ENCODE measurements around the gene GNG2. TPM values are rescaled to one million over a fixed set of nuclear protein-coding genes. Genes with fewer than 3 reads are reported as not detected.
A peak's percentile ranks its signal among the peaks of the same experiment; 100 is the strongest.

GNG2 gene
- total RNA-seq, 5 donors from 2014 or later (not counting 1 experiment from before 2014, with no cell fraction given) = 82.2 to 197 (median 99.0) TPM

DNA sequence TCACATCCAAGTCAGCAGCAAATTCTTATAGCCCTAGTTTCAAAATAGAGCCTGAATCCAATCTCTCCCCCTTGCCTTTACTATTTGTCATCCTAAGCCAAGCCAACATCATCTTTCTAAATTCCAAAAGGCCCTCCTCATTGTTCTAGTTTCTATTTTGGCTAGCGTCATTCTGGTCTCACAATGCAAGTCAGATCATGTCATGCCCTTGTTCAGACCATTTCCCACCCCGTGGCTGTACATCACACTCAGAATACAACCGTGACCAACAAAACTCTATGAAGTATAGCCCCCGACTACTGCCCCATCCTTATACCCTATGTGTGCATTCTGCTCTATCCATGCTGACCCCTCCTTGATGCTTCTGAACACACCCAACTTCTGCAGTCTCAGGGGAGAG is 12.3 kb upstream of the GNG2 start:
- POLR2A ChIA-PET = interaction anchor here (0.7 to 3.9 kb wide), 6 partner anchors 13 to 403 kb away, joined by 5 to 152 read pairs (median 11); partner anchors contain the start of gene GNG2 (in 1 of the 2)
- Mint-ChIP-seq H3K36me3 (no peaks in the 10 kb centered on the region), H3K4me3 (peak overlapping the region in 2 of 3 donors; percentile 10 to 82), H3K4me1 (peaks cover 72 to 84% (median 75%) of the 10 kb centered on the region in 3 donors), H3K27me3 (no peaks in the 10 kb centered on the region), H3K9me3 (peaks cover 0 to 14% (median 8%) of the 10 kb centered on the region in 3 donors), H3K27ac (peak overlapping the region; percentile 85 to 88)
- WGBS (ENCODE audit: insufficient coverage) = 76% methylated on average over 2 of the region's 4 CpGs
- peaks cover 26 to 45% of the 10 kb centered on the region in 2 experiments for H3K4me1 ChIP-seq (ENCODE audit: control insufficient read depth in 1 of 2, extremely low read depth in 1 of 2, insufficient read depth in 2 of 2, low read length in 2 of 2)
- ATAC-seq (replicated peaks in 1 of 4) = no peak
- no peaks in the 10 kb centered on the region for H3K9me3 ChIP-seq
- CTCF ChIA-PET = interaction anchor here (0.6 to 2.7 kb wide), 10 partner anchors 9 to 196 kb away, joined by 3 to 44 read pairs (median 7); partner anchors contain the start of gene GNG2 (in 1 of the 2)
- peak in 1 of 35 experiments; percentile 42 for DNase-seq
- no peaks in the 10 kb centered on the region for H3K36me3 ChIP-seq (ENCODE audit: control insufficient read depth in 2 of 2, extremely low read depth in 1 of 2, insufficient read depth in 1 of 2, low read length in 1 of 2)
- H3K27ac ChIP-seq (ENCODE audit: low read length) = peak overlapping the region; percentile 100
- no peak overlapping the region for H3K4me3 ChIP-seq (ENCODE audit: control insufficient read depth in 1 of 2, extremely low read depth in 1 of 2, low read length in 1 of 2)
- no peaks in the 10 kb centered on the region for H3K27me3 ChIP-seq (replicated peaks in 1 of 2; ENCODE audit: control insufficient read depth in 2 of 2, extremely low read depth in 1 of 2, insufficient read depth in 2 of 2, low read length in 1 of 2)

DNA sequence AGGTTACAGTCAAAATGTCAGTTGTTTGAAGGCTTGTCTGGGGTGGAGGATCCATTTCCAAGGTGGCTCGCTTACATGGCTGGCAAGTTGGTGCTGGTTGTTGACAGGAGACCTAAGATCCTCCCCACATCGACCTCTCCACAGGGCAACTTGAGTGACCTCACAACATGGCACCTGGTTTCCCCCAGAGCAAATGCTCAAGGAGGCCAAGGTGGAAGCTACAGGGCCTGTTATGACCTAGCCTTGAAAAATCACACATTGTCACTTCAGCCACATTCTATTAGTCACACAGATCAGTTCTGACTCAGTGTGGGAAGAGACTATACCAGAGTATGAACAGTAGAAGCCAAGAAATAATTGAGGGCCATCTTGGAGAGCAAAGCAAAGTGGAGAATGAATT is 11.3 kb upstream of the GNG2 start:
- CTCF ChIA-PET = interaction anchor here in 1 of 2 donors (3.1 kb wide), 1 partner anchor 11 kb away, joined by 12 read pairs; the partner anchor contains the start of gene GNG2
- H3K36me3 ChIP-seq (ENCODE audit: control insufficient read depth in 2 of 2, extremely low read depth in 1 of 2, insufficient read depth in 1 of 2, low read length in 1 of 2) = no peaks in the 10 kb centered on the region
- no peak overlapping the region for H3K4me3 ChIP-seq (ENCODE audit: control insufficient read depth in 1 of 2, extremely low read depth in 1 of 2, low read length in 1 of 2)
- ATAC-seq (replicated peaks in 1 of 4) (no peak), DNase-seq (peak in 4 of 35 experiments; percentile 9 to 49 (median 15))
- peak overlapping the region; percentile 100 for H3K27ac ChIP-seq (ENCODE audit: low read length)
- no peak overlapping the region for H3K4me3 Mint-ChIP-seq
- POLR2A ChIA-PET = interaction anchor here (0.6 to 3.9 kb wide), 3 partner anchors 11 to 45 kb away, joined by 3 to 152 read pairs (median 14); partner anchors contain the start of gene GNG2 (in 1 of the 2)
- peaks cover 65 to 75% (median 71%) of the 10 kb centered on the region in 3 donors for H3K4me1 Mint-ChIP-seq
- H3K27me3 Mint-ChIP-seq = no peaks in the 10 kb centered on the region
- peaks cover 0 to 11% (median 8%) of the 10 kb centered on the region in 3 donors for H3K9me3 Mint-ChIP-seq
- no peaks in the 10 kb centered on the region for H3K9me3 ChIP-seq
- no peaks in the 10 kb centered on the region for H3K36me3 Mint-ChIP-seq
- WGBS (ENCODE audit: insufficient coverage) = 80% methylated on average over 1 of the region's 2 CpGs
- peak overlapping the region; percentile 55 to 77 for H3K27ac Mint-ChIP-seq
- H3K4me1 ChIP-seq (ENCODE audit: control insufficient read depth in 1 of 2, extremely low read depth in 1 of 2, insufficient read depth in 2 of 2, low read length in 2 of 2) = peaks cover 23 to 38% of the 10 kb centered on the region in 2 experiments
- H3K27me3 ChIP-seq (replicated peaks in 1 of 2; ENCODE audit: control insufficient read depth in 2 of 2, extremely low read depth in 1 of 2, insufficient read depth in 2 of 2, low read length in 1 of 2) = no peaks in the 10 kb centered on the region

DNA sequence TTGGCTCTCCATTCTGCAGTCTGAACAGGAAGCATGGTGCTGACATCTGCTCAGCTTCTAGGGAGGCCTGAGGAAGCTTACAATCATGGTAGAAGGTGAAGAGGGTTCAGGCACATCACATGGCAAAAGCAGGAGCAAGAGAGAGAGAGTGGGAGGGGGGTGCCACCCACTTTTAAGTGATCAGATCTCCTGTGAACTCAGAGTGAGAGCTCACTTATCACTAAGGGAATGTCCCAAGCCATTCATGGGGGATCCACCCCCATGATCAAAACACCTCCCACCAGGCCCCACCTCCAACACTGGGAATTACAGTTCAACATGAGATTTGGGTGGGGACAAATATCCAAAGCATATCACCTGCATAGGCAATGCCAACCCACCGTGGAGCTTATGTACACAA is 9.8 kb upstream of the GNG2 start:
- no peaks in the 10 kb centered on the region for H3K36me3 ChIP-seq (ENCODE audit: control insufficient read depth in 2 of 2, extremely low read depth in 1 of 2, insufficient read depth in 1 of 2, low read length in 1 of 2)
- Mint-ChIP-seq H3K9me3 (peaks cover 0 to 9% (median 8%) of the 10 kb centered on the region in 3 donors), H3K27ac (no peak overlapping the region), H3K4me1 (peaks cover 57 to 75% (median 67%) of the 10 kb centered on the region in 3 donors), H3K27me3 (no peaks in the 10 kb centered on the region), H3K36me3 (no peaks in the 10 kb centered on the region), H3K4me3 (peak overlapping the region in 1 of 3 donors; percentile 6)
- ChIA-PET CTCF (interaction anchor here in 1 of 2 donors (0.6 to 3.1 kb wide), 3 partner anchors 10 to 199 kb away, joined by 3 to 12 read pairs (median 3); partner anchors contain the start of genes FRMD6 and GNG2), POLR2A (interaction anchor here (0.5 to 2.6 kb wide), 7 partner anchors 10 to 834 kb away, joined by 3 to 14 read pairs (median 4); partner anchors contain the start of gene GNG2 (in 2 of the 2))
- ATAC-seq (replicated peaks in 1 of 4) (no peak), DNase-seq (no peak)
- no peak overlapping the region for H3K4me3 ChIP-seq (ENCODE audit: control insufficient read depth in 1 of 2, extremely low read depth in 1 of 2, low read length in 1 of 2)
- no peak overlapping the region for H3K27ac ChIP-seq (ENCODE audit: low read length)
- H3K9me3 ChIP-seq = no peaks in the 10 kb centered on the region
- no peaks in the 10 kb centered on the region for H3K27me3 ChIP-seq (replicated peaks in 1 of 2; ENCODE audit: control insufficient read depth in 2 of 2, extremely low read depth in 1 of 2, insufficient read depth in 2 of 2, low read length in 1 of 2)
- WGBS (ENCODE audit: insufficient coverage) = no CpG with 5 or more reads among the region's 1 CpG
- peaks cover 18 to 28% of the 10 kb centered on the region in 2 experiments for H3K4me1 ChIP-seq (ENCODE audit: control insufficient read depth in 1 of 2, extremely low read depth in 1 of 2, insufficient read depth in 2 of 2, low read length in 2 of 2)

DNA sequence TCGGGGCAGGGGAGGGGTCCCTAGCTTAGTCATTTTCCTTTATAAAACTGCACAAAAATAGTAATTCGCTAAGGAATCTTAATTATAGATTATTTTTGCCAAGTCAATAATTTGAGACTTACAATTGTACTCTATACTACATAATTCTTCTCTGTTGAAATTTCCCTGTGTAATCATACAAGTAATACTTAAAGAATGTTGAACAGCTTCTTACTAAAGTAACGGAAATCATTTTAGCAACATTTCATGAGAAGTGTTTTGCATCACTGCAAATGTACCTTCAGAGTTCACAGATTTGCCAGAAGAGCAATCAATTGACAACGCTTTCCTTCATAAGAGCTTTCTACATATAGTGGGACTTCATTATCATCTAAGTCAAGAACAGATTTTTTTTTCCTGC is 7.9 kb upstream of the GNG2 start:
- no peaks in the 10 kb centered on the region for H3K36me3 Mint-ChIP-seq
- no peaks in the 10 kb centered on the region for H3K27me3 Mint-ChIP-seq
- Histone ChIP-seq H3K27ac (ENCODE audit: low read length) (no peak overlapping the region), H3K36me3 (ENCODE audit: control insufficient read depth in 2 of 2, extremely low read depth in 1 of 2, insufficient read depth in 1 of 2, low read length in 1 of 2) (no peaks in the 10 kb centered on the region), H3K27me3 (replicated peaks in 1 of 2; ENCODE audit: control insufficient read depth in 2 of 2, extremely low read depth in 1 of 2, insufficient read depth in 2 of 2, low read length in 1 of 2) (no peaks in the 10 kb centered on the region), H3K9me3 (no peaks in the 10 kb centered on the region), H3K4me3 (ENCODE audit: control insufficient read depth in 1 of 2, extremely low read depth in 1 of 2, low read length in 1 of 2) (no peak overlapping the region), H3K4me1 (ENCODE audit: control insufficient read depth in 1 of 2, extremely low read depth in 1 of 2, insufficient read depth in 2 of 2, low read length in 2 of 2) (peaks cover 21 to 25% of the 10 kb centered on the region in 2 experiments)
- H3K4me1 Mint-ChIP-seq = peaks cover 47 to 76% (median 59%) of the 10 kb centered on the region in 3 donors
- peak overlapping the region in 1 of 2 donors; percentile 13 for H3K27ac Mint-ChIP-seq
- POLR2A ChIA-PET = interaction anchor here (0.5 to 1.5 kb wide), 3 partner anchors 8 to 49 kb away, joined by 3 to 8 read pairs (median 3); partner anchors contain the start of gene GNG2 (in 1 of the 2)
- no peak for ATAC-seq (replicated peaks in 1 of 4)
- CTCF ChIA-PET = interaction anchor here in 1 of 2 donors (1.0 kb wide), 1 partner anchor 31 kb away, joined by 4 read pairs; no protein-coding TSS in a partner anchor
- no peak for DNase-seq
- WGBS (ENCODE audit: insufficient coverage) = no CpG with 5 or more reads among the region's 4 CpGs
- H3K9me3 Mint-ChIP-seq = peaks cover 3 to 9% (median 8%) of the 10 kb centered on the region in 3 donors
- no peak overlapping the region for H3K4me3 Mint-ChIP-seq

DNA sequence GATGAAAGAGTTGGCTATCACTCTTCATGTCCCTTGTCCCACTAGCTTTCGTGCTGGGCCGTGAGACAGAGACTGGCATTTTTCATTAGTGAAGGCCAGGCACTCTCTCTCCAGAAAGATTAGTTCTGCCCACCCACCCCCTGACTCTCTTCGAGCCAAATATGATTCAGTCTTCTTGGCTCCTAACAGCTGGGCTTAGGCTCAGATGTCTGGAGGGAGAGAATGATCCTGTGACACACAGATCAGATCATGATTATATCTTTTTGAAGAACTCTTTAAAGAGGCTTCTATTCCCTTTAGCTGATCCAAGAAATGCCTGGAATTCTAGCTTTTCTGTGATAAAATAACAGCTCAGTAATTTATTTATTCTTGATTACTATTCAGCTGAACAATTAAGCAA is 5.2 kb upstream of the GNG2 start:
- no peak for DNase-seq
- WGBS (ENCODE audit: insufficient coverage) = no CpG with 5 or more reads among the region's 3 CpGs
- H3K36me3 ChIP-seq (ENCODE audit: control insufficient read depth in 2 of 2, extremely low read depth in 1 of 2, insufficient read depth in 1 of 2, low read length in 1 of 2) = no peaks in the 10 kb centered on the region
- peaks cover 51 to 80% (median 62%) of the 10 kb centered on the region in 3 donors for H3K4me1 Mint-ChIP-seq
- H3K4me3 Mint-ChIP-seq = no peak overlapping the region
- H3K27me3 Mint-ChIP-seq = no peaks in the 10 kb centered on the region
- H3K27me3 ChIP-seq (replicated peaks in 1 of 2; ENCODE audit: control insufficient read depth in 2 of 2, extremely low read depth in 1 of 2, insufficient read depth in 2 of 2, low read length in 1 of 2) = no peaks in the 10 kb centered on the region
- no peak overlapping the region for H3K27ac Mint-ChIP-seq
- no peaks in the 10 kb centered on the region for H3K9me3 ChIP-seq
- no peak overlapping the region for H3K27ac ChIP-seq (ENCODE audit: low read length)
- POLR2A ChIA-PET = interaction anchor here in 1 of 2 donors (1.0 to 1.7 kb wide), 3 partner anchors 9 to 51 kb away, joined by 3 to 7 read pairs (median 3); no protein-coding TSS in a partner anchor
- H3K36me3 Mint-ChIP-seq = no peaks in the 10 kb centered on the region
- H3K4me3 ChIP-seq (ENCODE audit: control insufficient read depth in 1 of 2, extremely low read depth in 1 of 2, low read length in 1 of 2) = no peak overlapping the region
- peaks cover 3 to 4% (median 3%) of the 10 kb centered on the region in 3 donors for H3K9me3 Mint-ChIP-seq
- peaks cover 23 to 31% of the 10 kb centered on the region in 2 experiments for H3K4me1 ChIP-seq (ENCODE audit: control insufficient read depth in 1 of 2, extremely low read depth in 1 of 2, insufficient read depth in 2 of 2, low read length in 2 of 2)
- ATAC-seq (replicated peaks in 1 of 4) = no peak
- CTCF ChIA-PET = no interaction called here

DNA sequence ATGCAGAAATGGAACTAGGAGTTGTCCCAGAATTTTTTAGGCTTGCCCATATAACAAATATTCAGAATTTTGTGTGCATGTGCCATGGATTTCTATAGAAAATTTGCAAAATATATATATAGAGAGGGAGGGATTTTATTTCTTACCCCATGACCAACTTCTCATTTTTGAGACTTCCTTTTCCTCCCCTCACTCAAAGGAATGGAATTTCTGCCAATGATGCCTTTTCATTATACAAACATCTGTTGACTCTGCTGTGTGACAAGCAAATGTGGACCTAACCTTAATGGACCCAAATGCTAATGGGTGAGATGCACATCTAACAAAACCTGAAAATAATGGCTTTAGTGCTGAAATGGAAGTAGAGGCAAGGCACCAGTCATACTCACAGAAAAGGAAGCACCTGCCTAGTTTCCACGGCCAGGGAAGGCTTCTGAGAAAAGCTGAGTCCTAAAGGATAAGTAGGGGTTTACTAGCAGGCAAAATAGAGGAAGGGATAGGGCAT is 3.6 kb upstream of the GNG2 start:
- Mint-ChIP-seq H3K27ac (peak overlapping the region in 1 of 2 donors; percentile 39), H3K36me3 (no peaks in the 10 kb centered on the region), H3K4me1 (peaks cover 45 to 86% (median 52%) of the 10 kb centered on the region in 3 donors), H3K4me3 (peak overlapping the region in 1 of 3 donors; percentile 2), H3K9me3 (peaks cover 0 to 3% (median 0%) of the 10 kb centered on the region in 3 donors), H3K27me3 (no peaks in the 10 kb centered on the region)
- CTCF ChIA-PET = interaction anchor here in 1 of 2 donors (1.0 kb wide), 1 partner anchor 10 kb away, joined by 5 read pairs; no protein-coding TSS in a partner anchor
- peaks cover 24 to 31% of the 10 kb centered on the region in 2 experiments for H3K4me1 ChIP-seq (ENCODE audit: control insufficient read depth in 1 of 2, extremely low read depth in 1 of 2, insufficient read depth in 2 of 2, low read length in 2 of 2)
- ATAC-seq (replicated peaks in 1 of 4) (no peak), DNase-seq (no peak)
- WGBS (ENCODE audit: insufficient coverage) = 83% methylated on average over 1 of the region's 1 CpG
- no peak overlapping the region for H3K27ac ChIP-seq (ENCODE audit: low read length)
- H3K36me3 ChIP-seq (ENCODE audit: control insufficient read depth in 2 of 2, extremely low read depth in 1 of 2, insufficient read depth in 1 of 2, low read length in 1 of 2) = no peaks in the 10 kb centered on the region
- POLR2A ChIA-PET = interaction anchor here in 1 of 2 donors (1.4 to 1.7 kb wide), 2 partner anchors 10 kb away, joined by 3 to 7 read pairs; no protein-coding TSS in a partner anchor
- H3K27me3 ChIP-seq (replicated peaks in 1 of 2; ENCODE audit: control insufficient read depth in 2 of 2, extremely low read depth in 1 of 2, insufficient read depth in 2 of 2, low read length in 1 of 2) = no peaks in the 10 kb centered on the region
- H3K4me3 ChIP-seq (ENCODE audit: control insufficient read depth in 1 of 2, extremely low read depth in 1 of 2, low read length in 1 of 2) = no peak overlapping the region
- H3K9me3 ChIP-seq = no peaks in the 10 kb centered on the region
